Kidney (tissue), 14 donors: Measurements from ENCODE around the gene SCMH1. TPM values are rescaled to one million over a fixed set of nuclear protein-coding genes. Genes with fewer than 3 reads are reported as not detected.

ENCODE experiments used
- DNase-seq, 5 donors: peaks; one replicate each; pipeline ENCODE4 v3.0.0-alpha.2; 2013 to 2020
- FAIRE-seq: peaks from 2 replicates; lab custom pipeline; 2012; peaks lifted over from hg19 to GRCh38; lab: Jason Lieb, UNC
- H3K27ac ChIP-seq, 2 donors: one replicate each; pipeline ENCODE4 v1.7.0; 2013; ENCODE audit warnings: low read depth in 2 of 2, low read length in 2 of 2, inconsistent platforms in 1 of 2
- H3K27me3 ChIP-seq: one replicate; pipeline ENCODE4 v1.7.1; 2013; ENCODE audit warnings: low read length, inconsistent platforms; ENCODE audit not compliant: control insufficient read depth, insufficient read depth
- H3K36me3 ChIP-seq, 3 donors: one replicate each; pipeline versions ENCODE4 v1.7.0 to v1.7.1; 2013; ENCODE audit warnings: low read length in 3 of 3, control low read depth in 1 of 3, inconsistent platforms in 1 of 3; ENCODE audit not compliant: insufficient read depth in 3 of 3, control insufficient read depth in 2 of 3
- H3K4me1 ChIP-seq, 3 donors: one replicate each; pipeline versions ENCODE4 v1.7.0 to v1.7.1; 2013; ENCODE audit warnings: low read length in 3 of 3, inconsistent platforms in 1 of 3, low read depth in 1 of 3; ENCODE audit not compliant: control insufficient read depth in 2 of 3, insufficient read depth in 2 of 3
- H3K4me3 ChIP-seq, 3 donors: one replicate each; pipeline versions ENCODE4 v1.7.0 to v1.8.1; 2013; ENCODE audit warnings: low read length in 3 of 3, control low read depth in 1 of 3, inconsistent platforms in 1 of 3
- H3K9ac ChIP-seq, 3 donors: one replicate each; pipeline versions ENCODE4 v1.7.0 to v1.7.1; 2013; ENCODE audit warnings: low read length in 3 of 3, control low read depth in 1 of 3, inconsistent platforms in 1 of 3
- H3K9me3 ChIP-seq, 3 donors: one replicate each; pipeline versions ENCODE4 v1.7.0 to v1.7.1; 2013; ENCODE audit warnings: low read length in 3 of 3, control low read depth in 1 of 3, inconsistent platforms in 1 of 3; ENCODE audit not compliant: control insufficient read depth in 2 of 3, insufficient read depth in 1 of 3
- intact Hi-C: fragments of 100-400 bp; cut with DNase I; formaldehyde crosslinking; loops from one replicate; pipeline ENCODE4 v1.11.1; 2022
- polyA plus RNA-seq: library from polyadenylated mRNA; stranded (reverse); fragments of 350-450 nt; fragmentation: Illumina TruSeq; extraction: RNeasy Lipid Tissue Mini Kit (QIAGEN cat#74804); gene quantifications from one replicate; pipeline ENCODE4 v1.2.3, GENCODE V29; 2014; ENCODE audit warnings: low read depth, low replicate concordance; ENCODE audit not compliant: insufficient read depth
- total RNA-seq: library from RNA; stranded (reverse); fragmentation: NEBNext Ultra II Directional; extraction: Animal tissue kit (Norgen Biotek cat#: 25700); gene quantifications from one replicate; pipeline ENCODE4 v1.2.1, GENCODE V29; 2021
- TF ChIP-seq, protein P1 (sequence below): IDR thresholded peaks from 3 replicates; pipeline ENCODE4 v1.5.1; 2012; ENCODE audit warnings: mild to moderate bottlenecking, moderate library complexity, borderline replicate concordance; ENCODE audit not compliant: insufficient read depth; ENCODE audit errors: extremely low read depth
- donor health status: control.
- donor health status: control.
- donor health status: control.
- donor health status: control.
- donor health status: control.
- donor health status: DM: yes; HTN: yes; CAD: no.
- donor health status: Normal renal cell carcinoma (clear cell type).

Gene SCMH1
- total and polyA plus RNA-seq, 2 donors from 2014 or later: 26.4 to 58.3 TPM

DNA sequence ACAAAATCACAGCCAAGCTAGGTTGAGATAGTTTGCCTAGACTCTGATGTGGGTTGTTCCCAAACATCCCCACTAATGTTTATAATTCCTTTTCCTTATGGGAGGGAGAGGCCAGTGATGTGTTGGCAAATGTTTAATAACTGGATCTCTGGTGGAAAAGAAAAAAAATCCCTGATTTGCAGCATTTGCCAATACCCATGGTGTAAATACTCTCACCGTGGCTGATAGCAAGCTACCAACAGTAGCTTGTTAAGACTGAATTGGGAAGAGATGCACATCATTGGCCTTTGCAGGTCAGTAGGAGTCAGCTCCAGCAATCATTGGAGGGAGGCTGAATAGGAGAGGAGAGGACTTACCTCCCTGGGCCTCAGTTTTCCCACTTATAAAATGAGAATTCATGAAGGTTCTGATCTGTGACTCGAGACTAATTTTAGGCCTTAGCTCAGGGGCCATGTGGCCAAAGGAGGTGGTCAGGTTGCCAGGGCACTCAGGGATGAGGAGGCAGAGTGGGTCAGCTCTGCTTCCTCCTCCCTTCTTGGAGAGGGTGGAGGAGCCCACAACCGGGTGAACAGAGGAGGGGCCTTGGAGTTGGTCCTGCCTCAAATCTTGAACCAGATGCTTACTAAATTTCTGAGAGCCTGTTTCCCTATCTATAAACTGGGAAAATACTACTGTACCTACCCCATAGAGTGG, 20.0 kb upstream of the SCMH1 start:
- FAIRE-seq: no peak
- Histone ChIP-seq H3K27ac (no peak overlapping the region), H3K4me3 (no peak overlapping the region), H3K36me3 (no peaks in the 10 kb centered on the region), H3K9ac (no peak overlapping the region), H3K27me3 (no peaks in the 10 kb centered on the region), H3K4me1 (no peaks in the 10 kb centered on the region), H3K9me3 (no peaks in the 10 kb centered on the region)
- DNase-seq: no peak
- intact Hi-C loops: no loop called here
- TF ChIP-seq, protein P1, sequence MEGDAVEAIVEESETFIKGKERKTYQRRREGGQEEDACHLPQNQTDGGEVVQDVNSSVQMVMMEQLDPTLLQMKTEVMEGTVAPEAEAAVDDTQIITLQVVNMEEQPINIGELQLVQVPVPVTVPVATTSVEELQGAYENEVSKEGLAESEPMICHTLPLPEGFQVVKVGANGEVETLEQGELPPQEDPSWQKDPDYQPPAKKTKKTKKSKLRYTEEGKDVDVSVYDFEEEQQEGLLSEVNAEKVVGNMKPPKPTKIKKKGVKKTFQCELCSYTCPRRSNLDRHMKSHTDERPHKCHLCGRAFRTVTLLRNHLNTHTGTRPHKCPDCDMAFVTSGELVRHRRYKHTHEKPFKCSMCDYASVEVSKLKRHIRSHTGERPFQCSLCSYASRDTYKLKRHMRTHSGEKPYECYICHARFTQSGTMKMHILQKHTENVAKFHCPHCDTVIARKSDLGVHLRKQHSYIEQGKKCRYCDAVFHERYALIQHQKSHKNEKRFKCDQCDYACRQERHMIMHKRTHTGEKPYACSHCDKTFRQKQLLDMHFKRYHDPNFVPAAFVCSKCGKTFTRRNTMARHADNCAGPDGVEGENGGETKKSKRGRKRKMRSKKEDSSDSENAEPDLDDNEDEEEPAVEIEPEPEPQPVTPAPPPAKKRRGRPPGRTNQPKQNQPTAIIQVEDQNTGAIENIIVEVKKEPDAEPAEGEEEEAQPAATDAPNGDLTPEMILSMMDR: no peak

DNA sequence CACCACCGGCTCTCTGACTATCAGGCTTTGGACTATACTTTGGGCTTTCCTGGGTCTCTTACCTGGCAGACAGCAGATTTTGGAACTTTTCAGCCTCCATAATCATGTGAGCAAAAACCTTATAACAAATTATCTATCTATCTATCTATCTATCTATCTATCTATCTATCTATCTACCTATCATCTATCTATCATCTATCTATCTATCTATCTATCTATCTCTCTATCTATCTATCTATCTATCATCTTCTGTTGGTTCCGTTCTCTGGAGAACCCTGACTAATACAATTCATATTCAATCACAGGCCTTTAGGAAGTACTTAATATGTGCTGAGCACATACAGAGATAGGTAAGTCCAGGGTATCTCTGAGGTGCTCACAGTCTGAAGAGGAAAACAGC, 18.7 kb upstream of the SCMH1 start:
- intact Hi-C loops: no loop called here
- Histone ChIP-seq H3K4me3 (no peak overlapping the region), H3K27me3 (no peaks in the 10 kb centered on the region), H3K9me3 (no peaks in the 10 kb centered on the region), H3K4me1 (no peaks in the 10 kb centered on the region), H3K27ac (no peak overlapping the region), H3K9ac (no peak overlapping the region), H3K36me3 (no peaks in the 10 kb centered on the region)
- TF ChIP-seq, protein P1: no peak
- DNase-seq: no peak
- FAIRE-seq: no peak

DNA sequence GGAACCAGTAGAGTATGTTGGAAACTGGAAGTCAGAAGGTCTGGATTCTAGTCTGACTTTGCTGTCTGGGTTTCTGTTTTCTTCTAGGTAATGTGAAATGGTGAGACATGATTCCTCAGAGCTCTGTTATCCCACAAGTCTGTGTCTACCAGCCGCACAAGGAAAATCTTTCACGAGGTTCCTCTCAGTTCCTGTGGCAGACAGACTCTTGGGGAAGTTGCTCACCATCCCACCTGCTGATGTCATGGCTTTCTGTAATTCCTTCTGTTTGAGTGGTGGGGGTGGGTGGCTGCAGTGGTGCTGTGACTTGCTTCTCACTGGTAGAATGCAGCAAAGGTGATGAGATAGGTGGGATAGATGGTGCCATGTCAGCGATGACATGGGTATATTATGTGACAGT, 17.1 kb upstream of the SCMH1 start:
- Histone ChIP-seq H3K9ac (no peak overlapping the region), H3K9me3 (no peaks in the 10 kb centered on the region), H3K4me1 (no peaks in the 10 kb centered on the region), H3K27ac (no peak overlapping the region), H3K4me3 (no peak overlapping the region), H3K36me3 (no peaks in the 10 kb centered on the region), H3K27me3 (no peaks in the 10 kb centered on the region)
- TF ChIP-seq, protein P1: no peak
- intact Hi-C loops: no loop called here
- DNase-seq: no peak
- no peak for FAIRE-seq
